CD14-positive monocyte (primary cell): ENCODE data around the gene SZT2. TPM values are rescaled to one million over a fixed set of nuclear protein-coding genes. Genes with fewer than 3 reads are reported as not detected.

ENCODE experiments used
- DNase-seq, 3 donors: peaks; one replicate each; pipeline ENCODE4 v3.0.0-alpha.2; 2011 to 2022
- H2AFZ ChIP-seq: 2 replicates; pipeline ENCODE4 v1.6.0; 2012; ENCODE audit warnings: mild to moderate bottlenecking, low read depth, low read length, inconsistent platforms; ENCODE audit not compliant: insufficient read depth, poor library complexity, severe bottlenecking
- H3K27ac ChIP-seq, 2 donors: 1 replicate in 1 of 2; 2 replicates in 1 of 2; pipeline ENCODE4 v1.5.1; 2012 to 2013; ENCODE audit warnings: low read length in 2 of 2, control low read depth in 1 of 2, inconsistent platforms in 1 of 2, low read depth in 1 of 2, mild to moderate bottlenecking in 1 of 2
- H3K27me3 ChIP-seq, 2 donors: one replicate each; pipeline versions ENCODE4 v1.6.0 to v1.6.1; 2011 to 2013; ENCODE audit warnings: low read length in 2 of 2; ENCODE audit not compliant: control insufficient read depth in 2 of 2, insufficient read depth in 2 of 2
- H3K36me3 ChIP-seq, 2 donors: replicated peaks in 1 of 2; 1 replicate in 1 of 2; 2 replicates in 1 of 2; pipeline versions ENCODE4 v1.5.1 to v1.6.1; 2012 to 2013; ENCODE audit warnings: low read length in 2 of 2, control low read depth in 1 of 2, inconsistent platforms in 1 of 2, mild to moderate bottlenecking in 1 of 2; ENCODE audit not compliant: insufficient read depth in 2 of 2, control insufficient read depth in 1 of 2
- H3K4me1 ChIP-seq, 2 donors: 1 replicate in 1 of 2; 2 replicates in 1 of 2; pipeline versions ENCODE4 v1.5.1 to v1.6.1; 2012 to 2013; ENCODE audit warnings: low read length in 2 of 2, control low read depth in 1 of 2, inconsistent platforms in 1 of 2, mild to moderate bottlenecking in 1 of 2, moderate library complexity in 1 of 2; ENCODE audit not compliant: insufficient read depth in 2 of 2, control insufficient read depth in 1 of 2
- H3K4me2 ChIP-seq: replicated peaks from 2 replicates; pipeline ENCODE3; 2012; ENCODE audit warnings: low read length, moderate library complexity, mild to moderate bottlenecking; ENCODE audit not compliant: poor library complexity, severe bottlenecking; ENCODE audit errors: extremely low read depth
- H3K4me3 ChIP-seq, 3 experiments: fragments of 200-600 bp in 1 of 3; sonication (generic) in 1 of 3; replicated peaks in 1 of 3; 1 replicate in 2 of 3; 2 replicates in 1 of 3; pipeline ENCODE4 v1.5.1; 2011 to 2013; ENCODE audit warnings: low read length in 3 of 3, mild to moderate bottlenecking in 3 of 3, control low read depth in 2 of 3, low read depth in 2 of 3, inconsistent platforms in 1 of 3, moderate library complexity in 1 of 3
- H3K79me2 ChIP-seq: 2 replicates; pipeline ENCODE4 v1.6.0; 2012; ENCODE audit warnings: mild to moderate bottlenecking, control low read depth, inconsistent platforms, low read length, moderate library complexity; ENCODE audit not compliant: insufficient read depth
- H3K9ac ChIP-seq: 2 replicates; pipeline ENCODE4 v1.6.0; 2017; ENCODE audit warnings: low read length, mild to moderate bottlenecking; ENCODE audit not compliant: insufficient read depth, poor library complexity, severe bottlenecking
- H3K9me3 ChIP-seq, 2 donors: replicated peaks in 1 of 2; 1 replicate in 1 of 2; 2 replicates in 1 of 2; pipeline versions ENCODE4 v1.5.1 to v1.6.1; 2012 to 2013; ENCODE audit warnings: low read length in 2 of 2, control low read depth in 1 of 2; ENCODE audit not compliant: control insufficient read depth in 1 of 2, insufficient read depth in 1 of 2
- H4K20me1 ChIP-seq: 2 replicates; pipeline ENCODE4 v1.6.0; 2012; ENCODE audit warnings: mild to moderate bottlenecking, low read length, control low read depth, moderate library complexity; ENCODE audit not compliant: insufficient read depth
- H3K27ac Mint-ChIP-seq, 7 donors: one replicate each; pipeline ENCODE4 v1.8.0; 2020; ENCODE audit warnings: mild to moderate bottlenecking in 7 of 7, mixed read lengths in 7 of 7, moderate library complexity in 6 of 7, inconsistent platforms in 2 of 7
- H3K27me3 Mint-ChIP-seq, 3 donors: one replicate each; pipeline ENCODE4 v1.8.0; 2021 to 2022; ENCODE audit warnings: low read depth in 3 of 3, mild to moderate bottlenecking in 3 of 3, mixed read lengths in 3 of 3, moderate library complexity in 3 of 3, inconsistent platforms in 1 of 3
- H3K36me3 Mint-ChIP-seq, 2 donors: one replicate each; pipeline ENCODE4 v1.8.0; 2020; ENCODE audit warnings: mixed read lengths in 2 of 2, inconsistent platforms in 1 of 2, mild to moderate bottlenecking in 1 of 2
- H3K4me1 Mint-ChIP-seq: one replicate; pipeline ENCODE4 v1.8.0; 2020; ENCODE audit warnings: mild to moderate bottlenecking, mixed read lengths
- H3K4me3 Mint-ChIP-seq, 2 donors: one replicate each; pipeline ENCODE4 v1.8.0; 2020; ENCODE audit warnings: mild to moderate bottlenecking in 2 of 2, mixed read lengths in 2 of 2, moderate library complexity in 1 of 2
- H3K9me3 Mint-ChIP-seq, 7 donors: one replicate each; pipeline ENCODE4 v1.8.0; 2020 to 2022; ENCODE audit warnings: mixed read lengths in 7 of 7, mild to moderate bottlenecking in 6 of 7, moderate library complexity in 6 of 7, inconsistent platforms in 2 of 7
- CTCF ChIP-seq: fragments of 200-600 bp; IDR thresholded peaks from one replicate; pipeline ENCODE4 v1.8.0; 2022; ENCODE audit warnings: antibody characterized with exemption, mild to moderate bottlenecking
- WGBS: methylation state at CpG from one replicate; pipeline ENCODE4 v1.1.5; 2013; ENCODE audit warnings: missing lambda C conversion rate; ENCODE audit not compliant: insufficient coverage; 5-methylcytosine and 5-hydroxymethylcytosine counted together
- intact Hi-C, 2 donors: fragments of 100-400 bp; cut with micrococcal nuclease; formaldehyde crosslinking; loops; one replicate each; pipeline versions ENCODE4 v1.15.0 to v1.15.1; 2023
- polyA plus RNA-seq, 3 donors: library from polyadenylated mRNA; depleted of rRNA in 1 of 3; unstranded in 2 of 3; stranded (reverse) in 1 of 3; fragments of 300-500 nt in 2 of 3; fragments of >200 nt in 1 of 3; fragmentation: Illumina TruSeq in 2 of 3; gene quantifications; 1 replicate in 2 of 3; 2 replicates in 1 of 3; pipeline ENCODE4 v1.2.3, GENCODE V29; 2012 to 2021

SZT2 gene
- polyA plus RNA-seq, 3 donors, result 2.4 to 29.9 (median 2.6) TPM

- Histone ChIP-seq H2AFZ (no peak overlapping the region), H3K4me3 (no peak overlapping the region), H4K20me1 (no peaks in the 10 kb centered on the region), H3K4me1 (no peaks in the 10 kb centered on the region), H3K27me3 (no peaks in the 10 kb centered on the region), H3K9ac (no peak overlapping the region), H3K27ac (no peak overlapping the region), H3K79me2 (no peaks in the 10 kb centered on the region), H3K4me2 (no peak overlapping the region), H3K9me3 (no peaks in the 10 kb centered on the region), H3K36me3 (peaks cover 82 to 100% of the 10 kb centered on the region in 2 donors)
- H3K36me3 Mint-ChIP-seq, result peaks cover 93 to 94% of the 10 kb centered on the region in 2 donors
- no peak for DNase-seq
- intact Hi-C loops, result no loop called here
- no peak overlapping the region for H3K4me3 Mint-ChIP-seq
- no peaks in the 10 kb centered on the region for H3K9me3 Mint-ChIP-seq
- TF ChIP-seq CTCF, result no peak
- 92% methylated on average over 11 of the region's 14 CpGs for WGBS
- peak overlapping the region in 4 of 7 donors; percentile 2 to 44 (median 32) for H3K27ac Mint-ChIP-seq
- peaks cover 0 to 3% (median 2%) of the 10 kb centered on the region in 3 donors for H3K27me3 Mint-ChIP-seq
- H3K4me1 Mint-ChIP-seq, result no peaks in the 10 kb centered on the region
These were observed 45.7 kb downstream of the SZT2 start for GRCh38 chr1:43435146-43436145.

- peak overlapping the region in 1 of 7 donors; percentile 55 for H3K27ac Mint-ChIP-seq
- H3K27ac ChIP-seq, result no peak overlapping the region
These were observed 46.7 kb downstream of the SZT2 start for GRCh38 chr1:43436371-43436770.

More at GRCh38 chr1:43436371-43436770, 46.7 kb downstream of the SZT2 start:
- Histone ChIP-seq H3K9ac (no peak overlapping the region), H2AFZ (no peak overlapping the region), H3K4me2 (no peak overlapping the region), H3K4me3 (no peak overlapping the region), H3K27me3 (no peaks in the 10 kb centered on the region), H3K9me3 (no peaks in the 10 kb centered on the region), H4K20me1 (no peaks in the 10 kb centered on the region), H3K36me3 (peaks cover 82 to 100% of the 10 kb centered on the region in 2 donors), H3K4me1 (no peaks in the 10 kb centered on the region), H3K79me2 (no peaks in the 10 kb centered on the region)
- DNase-seq, result no peak
- H3K9me3 Mint-ChIP-seq, result no peaks in the 10 kb centered on the region
- 100% methylated on average over 3 of the region's 3 CpGs for WGBS
- intact Hi-C loops, result no loop called here
- no peak overlapping the region for H3K4me3 Mint-ChIP-seq
- no peaks in the 10 kb centered on the region for H3K4me1 Mint-ChIP-seq
- TF ChIP-seq CTCF, result no peak
- peaks cover 93 to 94% of the 10 kb centered on the region in 2 donors for H3K36me3 Mint-ChIP-seq
- H3K27me3 Mint-ChIP-seq, result peaks cover 0 to 3% (median 2%) of the 10 kb centered on the region in 3 donors
